H1 (cell line): Measurements from ENCODE around the gene SPACA9. TPM values are rescaled to one million over a fixed set of nuclear protein-coding genes. Genes with fewer than 3 reads are reported as not detected.

Experiments
- CTCF ChIA-PET: fragments of 300-600 bp; sonication (Branson Sonifier 250); formaldehyde crosslinking; loops from one replicate; lab custom pipeline; 2021; ENCODE audit not compliant: partially characterized antibody; lab: Charles Lee
- POLR2A ChIA-PET: fragments of 300-600 bp; sonication (Branson Sonifier 250); formaldehyde crosslinking; loops from one replicate; lab custom pipeline; 2021; ENCODE audit warnings: inconsistent platforms; ENCODE audit not compliant: partially characterized antibody; lab: Charles Lee
- DNase-seq, 2 experiments: peaks; one replicate each; pipeline versions ENCODE4 v3.0.0 to v3.0.0-alpha.2; 2010 to 2022; ENCODE audit warnings: low spot score in 2 of 2, low read depth in 1 of 2, mixed read lengths in 1 of 2
- FAIRE-seq: peaks from 2 replicates; lab custom pipeline; 2011; peaks lifted over from hg19 to GRCh38; lab: Jason Lieb, UNC
- H2AFZ ChIP-seq: 2 replicates; pipeline ENCODE4 v1.8.1; 2012; ENCODE audit warnings: low read length, inconsistent platforms
- H2AK5ac ChIP-seq: 2 replicates; pipeline ENCODE4 v1.6.1; 2013; ENCODE audit warnings: low read depth, low read length
- H2BK120ac ChIP-seq: replicated peaks from 2 replicates; pipeline ENCODE3; 2013; ENCODE audit warnings: low read depth, low read length, inconsistent platforms
- H2BK12ac ChIP-seq: 2 replicates; pipeline ENCODE4 v1.6.1; 2013; ENCODE audit warnings: low read depth, low read length
- H2BK15ac ChIP-seq: 2 replicates; pipeline ENCODE4 v1.6.1; 2013; ENCODE audit warnings: low read length
- H2BK20ac ChIP-seq: 2 replicates; pipeline ENCODE4 v1.6.1; 2013; ENCODE audit warnings: low read length
- H2BK5ac ChIP-seq: 2 replicates; pipeline ENCODE4 v1.6.1; 2013; ENCODE audit warnings: low read depth, low read length
- H3K14ac ChIP-seq: 2 replicates; pipeline ENCODE4 v1.6.1; 2013; ENCODE audit warnings: inconsistent platforms; ENCODE audit not compliant: insufficient read length
- H3K18ac ChIP-seq: 2 replicates; pipeline ENCODE4 v1.6.1; 2013; ENCODE audit warnings: low read length; ENCODE audit errors: extremely low read depth
- H3K23ac ChIP-seq: 2 replicates; pipeline ENCODE4 v1.6.1; 2013; ENCODE audit warnings: inconsistent platforms; ENCODE audit not compliant: insufficient read length
- H3K23me2 ChIP-seq: 2 replicates; pipeline ENCODE4 v1.6.1; 2013; ENCODE audit warnings: low read depth, low read length
- H3K27ac ChIP-seq: 2 replicates; pipeline ENCODE4 v1.6.1; 2011; ENCODE audit warnings: low read depth, low read length, inconsistent platforms
- H3K27me3 ChIP-seq, 4 experiments: replicated peaks in 1 of 4; 1 replicate in 1 of 4; 2 replicates in 3 of 4; pipeline versions ENCODE4 v1.6.1 to v1.8.1; 2011 to 2013; ENCODE audit warnings: low read length in 3 of 4, mild to moderate bottlenecking in 3 of 4, inconsistent platforms in 2 of 4, mixed read lengths in 2 of 4, moderate library complexity in 1 of 4; ENCODE audit not compliant: control insufficient read depth in 3 of 4, insufficient read depth in 3 of 4; ENCODE audit errors: extremely low read depth in 1 of 4
- H3K36me3 ChIP-seq, 4 experiments: 2 replicates each; pipeline versions ENCODE4 v1.6.1 to v1.8.1; 2011 to 2013; ENCODE audit warnings: mild to moderate bottlenecking in 4 of 4, low read length in 3 of 4, moderate library complexity in 2 of 4, control low read depth in 1 of 4, inconsistent platforms in 1 of 4; ENCODE audit not compliant: insufficient read depth in 4 of 4, control insufficient read depth in 2 of 4
- H3K4ac ChIP-seq: replicated peaks from 2 replicates; pipeline ENCODE3; 2013; ENCODE audit warnings: low read length, low read depth, mixed read lengths, inconsistent platforms; ENCODE audit not compliant: insufficient read length
- H3K4me1 ChIP-seq, 4 experiments: replicated peaks in 1 of 4; 1 replicate in 1 of 4; 2 replicates in 3 of 4; pipeline versions ENCODE4 v1.6.1 to v1.8.1; 2011 to 2013; ENCODE audit warnings: low read length in 3 of 4, inconsistent platforms in 2 of 4, mixed read lengths in 1 of 4; ENCODE audit not compliant: insufficient read depth in 4 of 4, control insufficient read depth in 3 of 4
- H3K4me2 ChIP-seq, 2 experiments: 2 replicates each; pipeline versions ENCODE4 v1.6.1 to v1.8.1; 2011 to 2013; ENCODE audit warnings: low read depth in 2 of 2, low read length in 2 of 2, control low read depth in 1 of 2, inconsistent platforms in 1 of 2, mild to moderate bottlenecking in 1 of 2; ENCODE audit not compliant: insufficient read depth in 1 of 2
- H3K4me3 ChIP-seq, 4 experiments: fragments of 200-600, 300-600 bp in 1 of 4; sonication (generic), shearing (Covaris generic), sonication (Bioruptor Twin) in 1 of 4; 2 replicates each; pipeline versions ENCODE4 v1.5.1 to v1.8.1; 2011 to 2016; ENCODE audit warnings: low read length in 4 of 4, low read depth in 3 of 4, control low read depth in 2 of 4, inconsistent platforms in 2 of 4, mild to moderate bottlenecking in 2 of 4, mixed read lengths in 1 of 4, moderate library complexity in 1 of 4; ENCODE audit not compliant: insufficient read depth in 2 of 4; ENCODE audit errors: extremely low read depth in 1 of 4
- H3K56ac ChIP-seq: replicated peaks from 2 replicates; pipeline ENCODE3; 2013; ENCODE audit warnings: low read depth, mild to moderate bottlenecking, mixed read lengths, low read length, inconsistent platforms; ENCODE audit not compliant: insufficient read length
- H3K79me1 ChIP-seq: 2 replicates; pipeline ENCODE4 v1.6.1; 2013; ENCODE audit warnings: low read depth, low read length, control low read depth
- H3K79me2 ChIP-seq, 2 experiments: 2 replicates each; pipeline versions ENCODE4 v1.6.1 to v1.8.1; 2012 to 2013; ENCODE audit warnings: low read length in 2 of 2, mild to moderate bottlenecking in 2 of 2, inconsistent platforms in 1 of 2; ENCODE audit not compliant: insufficient read depth in 2 of 2, control insufficient read depth in 1 of 2
- H3K9ac ChIP-seq, 4 experiments: replicated peaks in 1 of 4; 1 replicate in 1 of 4; 2 replicates in 3 of 4; pipeline versions ENCODE4 v1.6.1 to v1.8.1; 2011 to 2013; ENCODE audit warnings: low read depth in 3 of 4, low read length in 3 of 4, control low read depth in 2 of 4, mild to moderate bottlenecking in 2 of 4, moderate library complexity in 2 of 4, inconsistent platforms in 1 of 4; ENCODE audit errors: extremely low read depth in 1 of 4
- H3K9me3 ChIP-seq, 2 experiments: 2 replicates each; pipeline versions ENCODE4 v1.6.1 to v1.8.1; 2012 to 2013; ENCODE audit warnings: mild to moderate bottlenecking in 2 of 2, moderate library complexity in 2 of 2, control low read depth in 1 of 2, inconsistent platforms in 1 of 2, low read depth in 1 of 2, low read length in 1 of 2, mixed read lengths in 1 of 2; ENCODE audit not compliant: insufficient read depth in 2 of 2
- H4K20me1 ChIP-seq, 2 experiments: replicated peaks in 1 of 2; 2 replicates each; pipeline versions ENCODE3 to v1.8.1; 2011 to 2013; ENCODE audit warnings: inconsistent platforms in 2 of 2, low read length in 2 of 2, mild to moderate bottlenecking in 1 of 2; ENCODE audit not compliant: insufficient read depth in 2 of 2, control insufficient read depth in 1 of 2
- H4K5ac ChIP-seq: 2 replicates; pipeline ENCODE4 v1.6.1; 2013; ENCODE audit warnings: low read length, low read depth, mixed read lengths, inconsistent platforms; ENCODE audit not compliant: insufficient read length
- H4K8ac ChIP-seq: 2 replicates; pipeline ENCODE4 v1.8.0; 2013; ENCODE audit warnings: mild to moderate bottlenecking, moderate library complexity, low read length, inconsistent platforms; ENCODE audit not compliant: insufficient read depth; ENCODE audit errors: extremely low read depth
- H4K91ac ChIP-seq: replicated peaks from 2 replicates; pipeline ENCODE3; 2013; ENCODE audit warnings: low read length, mixed read lengths, inconsistent platforms; ENCODE audit not compliant: insufficient read length
- NANOG ChIP-seq: IDR thresholded peaks from 2 replicates; pipeline ENCODE4 v1.6.1; 2011; ENCODE audit warnings: low read length, low read depth, mild to moderate bottlenecking, inconsistent platforms; ENCODE audit not compliant: insufficient read depth, poor library complexity, severe bottlenecking
- NRF1 ChIP-seq: IDR thresholded peaks from 2 replicates; pipeline ENCODE4 v1.6.1; 2011; ENCODE audit warnings: mild to moderate bottlenecking, low read depth, low read length, improper control_type of control experiment
- POLR2AphosphoS5 ChIP-seq: IDR thresholded peaks from 2 replicates; pipeline ENCODE4 v1.6.1; 2011; ENCODE audit warnings: low read depth, low read length
- WGBS, 2 experiments: shearing (Covaris generic) in 1 of 2; methylation state at CpG; one replicate each; pipeline versions ENCODE4 v1.1.6 to v1.1.7; 2013 to 2015; ENCODE audit warnings: low lambda C conversion rate in 2 of 2, mixed read lengths in 2 of 2, inconsistent platforms in 1 of 2, low coverage in 1 of 2, missing lambda C conversion rate in 1 of 2; ENCODE audit not compliant: insufficient replicate concordance in 2 of 2, insufficient coverage in 1 of 2, insufficient read length in 1 of 2; ENCODE audit errors: extremely low coverage in 1 of 2, missing lambda C conversion rate in 1 of 2; 5-methylcytosine and 5-hydroxymethylcytosine counted together
- polyA plus RNA-seq, 7 experiments: library from polyadenylated mRNA; depleted of rRNA in 3 of 7; stranded (reverse) in 5 of 7; unstranded in 2 of 7; fragments of >200 nt in 5 of 7; fragments of 200-250 nt in 2 of 7; gene quantifications; 1 replicate in 5 of 7; 2 replicates in 1 of 7; 4 replicates in 1 of 7; pipeline versions ENCODE4 v1.2.1 to v1.2.3, GENCODE V29; 2011 to 2013; ENCODE audit warnings: missing spikeins in 2 of 7, mixed read lengths in 2 of 7
- total RNA-seq: library from RNA; stranded (reverse); fragmentation: NEBNext Ultra II Directional; extraction: Animal tissue kit (Norgen Biotek cat#: 25700); gene quantifications from 2 replicates; pipeline ENCODE4 v1.2.1, GENCODE V29; 2021
- TF ChIP-seq, protein P1 (sequence below): IDR thresholded peaks from 2 replicates; pipeline ENCODE4 v1.6.1; 2012; ENCODE audit warnings: low read length, inconsistent platforms

The SPACA9 gene
- total and polyA plus RNA-seq, 2 of the 8 experiments (the other 6 are each of a cell fraction or from before 2014, with no cell fraction given), result 0.63 to 1.3 TPM

DNA sequence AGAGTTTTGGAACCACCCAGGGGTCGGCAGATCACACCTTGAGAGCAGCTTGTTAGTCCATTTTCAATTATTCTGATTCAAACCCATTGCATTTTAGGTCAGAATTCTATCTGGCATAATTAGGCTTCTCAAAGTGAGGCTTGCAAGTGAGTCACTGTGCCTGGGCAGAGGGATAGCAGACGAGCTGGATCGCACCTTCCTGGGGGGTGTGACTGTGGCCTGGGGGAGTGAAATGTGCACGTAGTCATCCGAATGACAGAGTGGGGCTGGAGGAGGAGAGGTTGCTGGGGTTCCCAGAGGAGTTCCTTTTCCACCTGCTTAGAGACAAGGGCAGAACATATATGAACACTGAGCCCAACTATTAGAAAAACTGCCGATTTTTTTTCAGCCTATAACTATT lies 31.7 kb downstream of the SPACA9 start:
- FAIRE-seq, result no peak
- Histone ChIP-seq H2BK15ac (no peak overlapping the region), H3K18ac (no peak overlapping the region), H2BK12ac (no peak overlapping the region), H2BK20ac (no peak overlapping the region), H3K36me3 (peaks cover 7 to 38% (median 22%) of the 10 kb centered on the region in 4 experiments; a peak in 7 of 8 replicates), H3K23ac (no peak overlapping the region), H3K9me3 (no peaks in the 10 kb centered on the region), H3K4me1 (no peaks in the 10 kb centered on the region), H3K23me2 (no peaks in the 10 kb centered on the region), H3K9ac (no peak overlapping the region), H3K79me1 (no peaks in the 10 kb centered on the region), H2AK5ac (no peak overlapping the region), H2AFZ (no peak overlapping the region), H4K20me1 (no peaks in the 10 kb centered on the region), H4K8ac (no peak overlapping the region)
- TF ChIP-seq POLR2AphosphoS5 (no peak), NRF1 (no peak), NANOG (no peak)
- TF ChIP-seq, protein P1, sequence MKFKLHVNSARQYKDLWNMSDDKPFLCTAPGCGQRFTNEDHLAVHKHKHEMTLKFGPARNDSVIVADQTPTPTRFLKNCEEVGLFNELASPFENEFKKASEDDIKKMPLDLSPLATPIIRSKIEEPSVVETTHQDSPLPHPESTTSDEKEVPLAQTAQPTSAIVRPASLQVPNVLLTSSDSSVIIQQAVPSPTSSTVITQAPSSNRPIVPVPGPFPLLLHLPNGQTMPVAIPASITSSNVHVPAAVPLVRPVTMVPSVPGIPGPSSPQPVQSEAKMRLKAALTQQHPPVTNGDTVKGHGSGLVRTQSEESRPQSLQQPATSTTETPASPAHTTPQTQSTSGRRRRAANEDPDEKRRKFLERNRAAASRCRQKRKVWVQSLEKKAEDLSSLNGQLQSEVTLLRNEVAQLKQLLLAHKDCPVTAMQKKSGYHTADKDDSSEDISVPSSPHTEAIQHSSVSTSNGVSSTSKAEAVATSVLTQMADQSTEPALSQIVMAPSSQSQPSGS, result no peak
- TF ChIP-seq, all 59 proteins: peak for 0
- Histone ChIP-seq H3K4me3 (no peak overlapping the region), H3K14ac (no peak overlapping the region), H3K56ac (no peak overlapping the region), H3K79me2 (no peaks in the 10 kb centered on the region), H3K4ac (no peak overlapping the region), H3K27ac (no peak overlapping the region), H4K91ac (no peak overlapping the region), H2BK5ac (no peak overlapping the region), H4K5ac (no peak overlapping the region), H2BK120ac (no peak overlapping the region), H3K27me3 (no peaks in the 10 kb centered on the region), H3K4me2 (no peak overlapping the region)
- no peak for DNase-seq
- POLR2A ChIA-PET, result no interaction called here
- CTCF ChIA-PET, result interaction anchor here (0.6 to 2.1 kb wide), 2 partner anchors 10 to 42 kb away, joined by 3 to 6 read pairs; no protein-coding TSS in a partner anchor
- WGBS, 2 experiments, result 90% methylated on average over 6 of the region's 6 CpGs; no CpG with 5 or more reads in 1 of the 2 experiments
